CD4-positive, alpha-beta T cell treated with Interleukin-6 at 100 ng/mL for 8 hours (primary cell): ENCODE data around the gene LPAR3.
"Not testable (repeated sequence)": the region's sequence is repeated elsewhere in the genome, so short reads cannot be mapped to it uniquely, and the experiment has no call there.

Source experiments
- DNase-seq: peaks from one replicate; pipeline ENCODE4 v3.0.0-alpha.2; 2020; ENCODE audit warnings: mixed read lengths, low spot score

Gene LPAR3, protein sequence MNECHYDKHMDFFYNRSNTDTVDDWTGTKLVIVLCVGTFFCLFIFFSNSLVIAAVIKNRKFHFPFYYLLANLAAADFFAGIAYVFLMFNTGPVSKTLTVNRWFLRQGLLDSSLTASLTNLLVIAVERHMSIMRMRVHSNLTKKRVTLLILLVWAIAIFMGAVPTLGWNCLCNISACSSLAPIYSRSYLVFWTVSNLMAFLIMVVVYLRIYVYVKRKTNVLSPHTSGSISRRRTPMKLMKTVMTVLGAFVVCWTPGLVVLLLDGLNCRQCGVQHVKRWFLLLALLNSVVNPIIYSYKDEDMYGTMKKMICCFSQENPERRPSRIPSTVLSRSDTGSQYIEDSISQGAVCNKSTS

DNA sequence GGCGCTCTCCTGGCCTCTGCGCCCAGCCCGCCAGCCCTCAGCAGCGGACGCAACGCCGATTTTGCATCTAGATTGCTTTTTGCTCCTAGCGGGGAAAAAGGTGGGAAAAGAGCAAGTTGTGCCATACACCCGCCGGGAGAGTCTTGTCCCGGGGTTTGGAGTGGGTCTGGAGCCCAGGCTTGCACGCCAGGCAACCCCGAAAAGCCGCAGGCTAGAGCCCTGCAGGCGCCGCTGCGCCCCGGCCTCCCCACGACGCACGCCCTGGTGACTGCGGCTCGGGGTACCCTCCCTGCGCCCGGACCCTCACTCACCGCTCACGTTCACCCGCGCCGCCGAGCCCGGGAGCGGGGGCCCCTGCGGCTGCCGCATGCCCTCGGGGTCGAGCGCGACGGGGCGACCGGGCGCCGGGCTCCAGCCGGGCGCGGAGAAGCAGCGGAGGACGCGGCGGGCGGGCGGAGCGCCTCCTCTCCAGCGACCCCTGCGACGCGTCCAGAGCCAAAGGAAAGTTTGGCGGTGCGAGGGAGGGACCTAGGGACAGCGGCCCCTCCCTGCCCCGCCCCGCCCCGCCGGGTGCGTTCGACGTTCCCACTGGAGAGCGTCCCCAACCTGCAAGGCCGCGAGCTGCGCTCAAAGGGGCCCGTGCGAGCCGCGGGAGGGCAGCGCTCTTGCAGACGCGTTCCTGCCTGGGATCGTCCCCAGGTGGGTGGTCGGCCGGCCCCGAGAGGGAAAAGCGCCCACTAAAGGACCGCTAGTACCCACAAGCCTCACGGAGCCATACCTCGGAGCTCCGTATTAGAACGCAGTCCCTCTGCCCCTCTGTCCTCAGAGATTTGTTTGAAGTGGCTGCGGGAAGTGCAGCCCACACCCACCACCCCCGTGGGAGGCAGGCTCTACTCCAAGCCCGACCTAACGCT is at the start of gene LPAR3:
Gene LPAR3, minus strand, starts transcription at position 502 of the 914 bp plus-strand sequence. CDS start 27,086 bp downstream, outside the sequence.
- no peak for DNase-seq

- DNase-seq, result no peak
Measured at GRCh38 chr1:84941843-84942242, 48.8 kb upstream of the LPAR3 start.

DNA sequence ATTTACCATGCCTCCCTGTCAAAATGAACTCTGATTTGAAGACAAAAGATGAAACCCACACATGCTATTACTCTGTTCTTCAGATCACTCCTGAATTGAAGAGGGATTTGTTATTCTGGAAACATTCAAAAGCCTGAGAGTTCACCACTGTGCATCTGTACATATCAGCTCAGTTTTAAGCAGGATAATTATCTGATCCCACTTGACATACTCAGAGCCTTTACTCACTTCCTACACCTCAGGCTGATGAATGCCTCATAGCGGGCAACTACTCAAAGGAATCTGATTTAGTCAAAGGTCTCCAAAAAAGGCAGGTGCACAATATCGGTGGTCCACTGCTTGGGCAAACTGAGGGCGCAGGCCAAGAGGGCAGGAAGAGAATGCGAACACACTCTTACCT is 47.5 kb upstream of the LPAR3 start:
- no peak for DNase-seq

DNA sequence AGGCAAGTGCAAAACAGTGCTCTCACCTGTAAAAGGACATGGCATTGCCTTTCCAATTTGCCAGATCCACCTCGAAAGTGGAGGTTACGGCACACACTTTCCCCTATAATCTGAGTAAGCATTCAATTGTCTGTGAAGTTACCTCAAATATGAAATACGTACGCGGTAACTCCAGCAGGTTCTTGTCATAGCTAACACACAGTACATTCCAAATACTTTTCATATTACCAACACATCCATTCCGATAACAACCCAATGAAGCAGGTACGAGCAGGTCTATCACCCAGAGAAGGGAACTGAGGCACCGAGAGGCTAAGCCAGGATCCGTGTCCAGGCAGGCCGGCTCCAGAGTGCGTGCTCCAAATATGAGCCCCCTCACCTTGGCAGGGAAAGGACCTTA is 46.8 kb upstream of the LPAR3 start:
- no peak for DNase-seq

GRCh38 chr1:84939151-84939550 is 46.1 kb upstream of the LPAR3 start:
- DNase-seq, result no peak

DNA sequence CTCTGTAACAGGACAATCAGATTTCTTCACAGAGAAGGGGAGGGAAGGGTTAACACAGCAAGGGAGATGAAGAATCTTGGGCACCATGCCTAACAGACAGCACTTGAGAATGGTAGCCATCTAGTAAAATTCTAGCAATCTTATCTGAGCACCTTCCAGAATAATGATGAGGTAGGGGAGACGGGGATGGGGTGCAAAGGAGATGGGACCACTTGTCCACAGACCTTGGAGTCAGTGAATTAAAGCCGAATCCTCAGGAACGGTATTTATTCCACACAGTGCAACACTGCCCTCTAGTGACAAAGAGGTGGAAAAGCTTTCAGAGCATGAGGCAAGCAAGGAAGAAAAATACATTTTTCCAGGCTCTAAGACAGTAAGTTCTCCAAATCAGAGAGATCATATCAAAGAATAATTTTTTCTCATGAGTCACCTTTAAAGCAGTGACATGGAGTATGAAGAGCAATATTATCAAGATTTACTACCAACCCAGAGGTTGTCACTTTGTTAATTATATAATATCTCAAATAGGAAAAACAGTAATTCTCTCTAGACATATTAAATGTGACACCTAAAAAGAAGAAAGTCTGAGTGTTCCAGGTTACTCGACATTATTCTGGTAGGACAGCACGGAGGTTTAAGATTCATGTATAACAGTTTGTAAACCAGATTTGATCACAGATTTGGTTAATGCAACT is 43.3 kb upstream of the LPAR3 start:
- DNase-seq, result peak; percentile 62

DNA sequence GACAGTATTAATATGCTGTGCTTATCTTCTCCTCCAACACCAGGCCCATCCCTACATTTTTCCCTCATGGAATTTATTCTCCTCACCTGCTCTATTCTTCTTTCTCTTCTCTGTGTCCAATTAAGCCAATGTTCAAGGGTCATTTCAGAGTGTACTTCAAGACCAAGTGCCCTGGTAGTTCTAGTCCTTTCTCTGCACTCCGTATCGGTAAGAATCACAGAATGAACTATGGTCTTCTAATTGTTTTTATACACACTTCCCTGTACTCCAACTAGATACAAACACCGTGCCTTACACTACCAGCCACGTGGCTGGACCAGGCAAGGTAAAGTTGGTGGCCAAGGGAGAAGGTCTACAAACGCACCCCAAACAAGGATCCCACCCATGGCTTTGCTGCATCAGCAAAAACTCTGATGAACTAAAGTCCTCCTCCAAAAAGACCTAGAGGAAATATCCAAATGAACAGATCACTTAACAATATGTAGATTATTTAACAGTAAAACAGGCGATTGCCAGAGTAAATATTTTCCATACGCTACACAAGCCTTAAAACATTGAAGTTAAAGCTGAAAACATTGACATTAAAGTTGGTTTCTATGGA is 40.1 kb upstream of the LPAR3 start:
- no peak for DNase-seq

- no peak for DNase-seq
Measured at GRCh38 chr1:84930831-84931230, 37.8 kb upstream of the LPAR3 start.

GRCh38 chr1:84930329-84930728 is 37.3 kb upstream of the LPAR3 start:
- no peak for DNase-seq

GRCh38 chr1:84929581-84929980 is 36.6 kb upstream of the LPAR3 start:
- no peak for DNase-seq

GRCh38 chr1:84928979-84929378 is 36.0 kb upstream of the LPAR3 start:
- DNase-seq, result no peak

DNA sequence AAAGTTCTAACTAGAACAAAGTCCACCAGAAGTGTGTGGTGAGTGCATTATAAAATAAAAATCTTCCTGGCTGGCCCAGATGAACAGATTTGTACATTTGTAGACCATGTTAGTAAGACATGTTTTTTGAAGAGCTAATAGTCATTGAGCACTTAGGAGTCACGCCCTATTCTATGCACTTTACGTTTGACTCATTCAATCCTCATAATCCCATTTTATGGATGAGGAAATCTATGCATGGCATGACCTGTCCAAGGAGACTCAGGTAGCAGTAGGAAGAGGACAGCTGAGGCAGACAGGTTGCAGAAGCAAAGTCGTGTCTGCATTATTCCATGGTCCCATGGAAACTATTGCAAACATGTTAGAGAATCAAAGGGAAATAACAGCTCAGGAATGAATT is 30.3 kb upstream of the LPAR3 start:
- no peak for DNase-seq

DNA sequence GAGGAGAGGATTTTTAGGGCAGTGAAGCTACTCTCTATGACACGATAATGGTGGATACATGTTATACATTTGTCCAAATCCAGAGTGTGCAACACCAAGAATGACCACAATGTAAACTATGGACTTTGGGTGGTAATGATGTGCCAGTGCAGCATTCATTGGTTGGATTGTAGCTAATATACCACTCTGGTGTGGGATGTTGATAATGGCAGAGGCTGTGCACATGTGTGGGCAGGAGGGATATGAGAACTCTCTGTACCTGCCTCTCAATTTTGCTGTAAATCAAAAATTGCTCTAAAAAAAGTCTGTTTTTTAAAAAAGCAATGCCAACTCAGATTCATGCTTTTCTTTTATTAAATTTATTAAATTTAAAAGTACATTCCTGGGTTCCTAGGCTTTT is 27.2 kb upstream of the LPAR3 start:
- no peak for DNase-seq

DNA sequence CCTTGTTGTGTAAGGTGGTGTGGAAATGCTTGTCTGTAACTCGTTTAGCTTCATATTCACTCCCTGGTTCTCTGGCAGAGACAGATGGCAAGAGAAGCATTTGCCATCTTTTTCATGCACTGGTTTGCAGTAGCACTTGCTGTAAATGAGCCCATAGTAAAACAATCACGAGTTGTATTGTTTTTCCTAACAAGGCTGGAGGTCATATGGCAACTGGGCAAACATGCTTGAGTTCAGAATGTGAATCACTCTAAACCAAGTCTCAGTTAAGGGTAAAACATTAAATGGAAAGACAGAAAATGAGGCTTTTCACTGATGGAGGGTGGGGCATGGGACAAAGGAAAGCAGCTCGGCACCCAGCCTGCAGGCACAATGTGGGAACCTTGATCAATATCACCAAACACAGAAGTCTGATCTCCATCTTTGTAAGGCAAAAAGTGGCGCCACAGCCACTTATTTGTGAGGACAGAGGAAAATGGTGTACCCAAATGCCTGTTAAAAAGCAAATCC is 26.5 kb upstream of the LPAR3 start:
- no peak for DNase-seq

DNA sequence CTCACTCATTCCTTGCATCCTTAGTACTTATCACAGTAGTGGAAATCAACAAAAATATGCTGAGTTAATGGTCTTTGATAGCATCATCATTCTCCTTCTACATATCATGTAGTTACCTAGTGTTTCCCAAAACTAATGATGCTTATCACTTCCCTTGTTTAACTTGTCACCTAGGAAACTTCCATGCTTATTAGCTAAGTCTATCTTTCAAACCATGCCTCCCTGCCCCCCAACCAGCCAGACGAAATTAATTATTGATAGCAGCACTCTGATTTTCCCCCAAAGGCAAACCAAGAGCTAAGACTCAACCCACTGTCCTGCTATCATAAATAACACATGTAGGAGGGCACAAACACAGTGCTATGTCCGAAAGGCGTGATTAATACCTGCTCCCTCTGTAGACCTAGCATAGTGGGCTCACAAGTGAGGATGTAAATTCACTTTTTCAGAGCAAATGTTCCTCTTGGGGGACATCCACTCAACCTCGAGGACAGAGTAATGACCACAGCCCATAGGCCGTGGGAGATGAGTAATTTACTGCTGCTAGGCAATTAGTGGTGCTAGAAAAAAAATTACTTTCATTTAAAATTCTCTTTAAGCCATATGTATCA is 25.8 kb upstream of the LPAR3 start:
- no peak for DNase-seq

- DNase-seq, result no peak
Measured at GRCh38 chr1:84916897-84917296, 23.9 kb upstream of the LPAR3 start.

DNA sequence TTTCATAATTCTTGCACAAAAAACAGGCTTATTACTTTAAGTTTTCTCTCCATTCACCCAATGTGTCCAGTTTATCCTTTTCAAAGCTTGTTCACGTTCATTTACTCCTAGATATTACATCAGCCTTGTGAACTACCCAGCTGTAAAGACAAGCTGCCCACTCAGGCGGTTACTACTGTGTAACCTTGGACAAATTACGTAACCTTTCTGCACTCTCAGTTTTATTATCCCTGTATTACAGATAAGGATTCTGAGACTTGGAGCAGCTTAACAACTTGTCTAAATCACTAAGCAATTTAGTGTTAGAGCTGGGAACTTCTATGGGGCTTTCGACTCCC is 20.5 kb upstream of the LPAR3 start:
- no peak for DNase-seq

DNA sequence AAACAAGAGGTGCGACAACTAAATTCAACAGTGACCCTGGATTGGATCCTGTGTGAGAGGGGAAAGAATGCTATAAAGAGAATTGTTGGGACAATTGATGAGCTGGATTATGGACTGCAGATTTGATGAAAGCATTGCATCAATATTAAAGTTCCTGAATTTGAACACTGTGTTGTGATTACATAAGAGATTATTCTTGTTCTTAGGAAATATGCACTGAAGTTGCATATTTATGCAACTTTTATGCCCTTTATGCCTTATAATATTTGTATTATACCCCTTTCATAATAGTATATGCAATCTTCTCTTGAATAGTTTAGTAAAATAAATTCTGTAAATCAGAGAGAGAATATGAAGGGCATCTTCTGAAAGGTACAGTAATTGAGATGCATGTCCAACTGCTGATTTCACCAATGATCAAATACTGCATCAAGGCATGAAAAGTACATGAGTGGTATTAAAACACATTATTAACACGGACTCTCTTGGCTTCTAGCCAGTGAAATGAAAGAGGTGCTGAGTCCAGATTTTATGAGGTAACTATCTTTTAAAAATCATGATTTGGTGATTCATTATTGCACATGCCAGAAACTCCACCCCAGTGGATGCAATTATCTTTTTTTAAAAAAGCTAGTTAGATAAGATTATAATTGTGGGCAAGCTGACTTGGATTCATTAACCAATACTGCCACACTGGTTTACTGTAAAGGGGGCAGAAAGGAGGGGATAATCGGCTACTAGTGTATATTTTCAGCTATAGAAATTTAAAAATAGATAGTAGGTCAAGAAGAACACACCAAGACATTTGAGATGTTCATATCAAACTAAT is 19.9 kb upstream of the LPAR3 start:
- DNase-seq, result no peak

GRCh38 chr1:84908746-84909464 is 15.9 kb upstream of the LPAR3 start:
- not testable (repeated sequence) for DNase-seq
